Measurements from ENCODE around the gene LSG1. TPM values are rescaled to one million over a fixed set of nuclear protein-coding genes. Genes with fewer than 3 reads are reported as not detected.

Gene LSG1
- total RNA-seq, 4 donors from 2014 or later, result 7.9 to 58.1 (median 45.0) TPM

DNA sequence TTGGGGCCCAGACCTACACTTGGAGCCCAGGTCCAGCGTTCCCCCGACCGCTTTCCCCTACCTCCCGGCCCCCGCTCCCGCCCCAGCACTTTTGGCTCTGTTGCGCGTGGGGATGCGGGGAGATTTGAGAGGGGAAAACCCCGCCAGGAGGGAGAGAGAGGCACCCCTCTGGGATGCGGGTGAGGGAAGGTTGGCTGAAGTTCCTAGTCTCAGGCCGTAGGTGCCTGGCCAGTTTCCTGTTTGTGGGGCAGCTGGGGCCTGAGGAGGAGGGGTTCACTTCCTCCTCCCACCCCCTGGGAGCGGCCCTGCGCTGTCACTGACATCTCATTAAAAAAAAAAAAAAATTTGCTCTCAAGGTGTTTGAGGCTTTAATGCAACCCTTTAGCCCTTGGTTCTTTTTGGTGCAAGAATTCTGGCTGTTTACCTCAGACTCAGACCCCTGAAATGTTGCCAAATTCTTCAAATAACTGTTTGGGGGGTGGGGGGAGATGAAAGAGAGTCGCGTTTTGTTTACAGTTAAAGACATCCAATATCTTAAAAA lies 16.3 kb upstream of the LSG1 start:
- DNase-seq, result peak in 1 of 2 donors; percentile 39
- Histone ChIP-seq H3K27ac (peak overlapping the region; percentile 78 to 85), H3K27me3 (no peaks in the 10 kb centered on the region), H3K9me3 (no peaks in the 10 kb centered on the region), H3K36me3 (no peaks in the 10 kb centered on the region), H3K4me3 (peak overlapping the region; percentile 50 to 57), H3K4me1 (no peaks in the 10 kb centered on the region)
- intact Hi-C loops (cut with DNase I; ENCODE audit: low total_unique reads), result no loop called here
- TF ChIP-seq POLR2A (IDR thresholded peaks at IDR 0.05), result no peak
- TF ChIP-seq, protein P1, sequence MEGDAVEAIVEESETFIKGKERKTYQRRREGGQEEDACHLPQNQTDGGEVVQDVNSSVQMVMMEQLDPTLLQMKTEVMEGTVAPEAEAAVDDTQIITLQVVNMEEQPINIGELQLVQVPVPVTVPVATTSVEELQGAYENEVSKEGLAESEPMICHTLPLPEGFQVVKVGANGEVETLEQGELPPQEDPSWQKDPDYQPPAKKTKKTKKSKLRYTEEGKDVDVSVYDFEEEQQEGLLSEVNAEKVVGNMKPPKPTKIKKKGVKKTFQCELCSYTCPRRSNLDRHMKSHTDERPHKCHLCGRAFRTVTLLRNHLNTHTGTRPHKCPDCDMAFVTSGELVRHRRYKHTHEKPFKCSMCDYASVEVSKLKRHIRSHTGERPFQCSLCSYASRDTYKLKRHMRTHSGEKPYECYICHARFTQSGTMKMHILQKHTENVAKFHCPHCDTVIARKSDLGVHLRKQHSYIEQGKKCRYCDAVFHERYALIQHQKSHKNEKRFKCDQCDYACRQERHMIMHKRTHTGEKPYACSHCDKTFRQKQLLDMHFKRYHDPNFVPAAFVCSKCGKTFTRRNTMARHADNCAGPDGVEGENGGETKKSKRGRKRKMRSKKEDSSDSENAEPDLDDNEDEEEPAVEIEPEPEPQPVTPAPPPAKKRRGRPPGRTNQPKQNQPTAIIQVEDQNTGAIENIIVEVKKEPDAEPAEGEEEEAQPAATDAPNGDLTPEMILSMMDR (IDR thresholded peaks at IDR 0.05), result no peak

- DNase-seq, result peak; percentile 54 to 67
These were observed 15.7 kb upstream of the LSG1 start for GRCh38 chr3:194687638-194688199.

GRCh38 chr3:194686816-194687637 lies 15.0 kb upstream of the LSG1 start:
- Histone ChIP-seq H3K27me3 (no peaks in the 10 kb centered on the region), H3K9me3 (no peaks in the 10 kb centered on the region), H3K36me3 (no peaks in the 10 kb centered on the region), H3K27ac (peak overlapping the region; percentile 78 to 85), H3K4me1 (peaks cover 0 to 5% of the 10 kb centered on the region in 2 donors), H3K4me3 (peak overlapping the region; percentile 50 to 57)
- intact Hi-C loops (cut with DNase I; ENCODE audit: low total_unique reads), result no loop called here
- peak; percentile 38 to 61 for DNase-seq
- TF ChIP-seq, protein P1 (IDR thresholded peaks at IDR 0.05), result no peak
- no peak for TF ChIP-seq POLR2A (IDR thresholded peaks at IDR 0.05)

More at GRCh38 chr3:194687638-194688199, 15.7 kb upstream of the LSG1 start:
- H3K4me3 ChIP-seq, result peak overlapping the region; percentile 50 to 57
- peak overlapping the region; percentile 78 to 85 for H3K27ac ChIP-seq
- TF ChIP-seq POLR2A (IDR thresholded peaks at IDR 0.05), result no peak
- TF ChIP-seq, protein P1 (IDR thresholded peaks at IDR 0.05), result peak; percentile 18 to 47 (median 30)
- H3K9me3 ChIP-seq, result no peaks in the 10 kb centered on the region
- peaks cover 0 to 4% of the 10 kb centered on the region in 2 donors for H3K4me1 ChIP-seq
- intact Hi-C loops (cut with DNase I; ENCODE audit: low total_unique reads), result no loop called here
- H3K36me3 ChIP-seq, result no peaks in the 10 kb centered on the region
- no peaks in the 10 kb centered on the region for H3K27me3 ChIP-seq

DNA sequence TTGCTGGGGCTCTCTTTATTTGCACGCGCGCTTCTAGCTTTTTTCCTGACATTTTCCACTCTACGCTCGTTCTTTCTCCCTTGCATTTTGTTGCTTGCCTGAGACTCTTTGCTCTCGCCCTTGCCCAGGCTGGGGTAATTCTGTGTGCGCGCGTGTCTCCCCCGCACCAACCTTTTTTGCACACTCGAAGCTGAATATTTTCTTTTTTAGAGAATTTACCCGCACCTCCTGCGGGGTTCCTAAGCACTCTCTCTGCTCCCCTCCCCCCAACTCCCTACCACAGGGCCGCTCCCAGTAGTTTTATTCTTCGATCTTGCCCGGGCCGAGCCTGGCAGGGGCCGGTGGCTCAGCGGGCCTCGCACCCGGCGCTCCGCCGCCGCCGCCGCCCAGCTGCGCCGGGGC lies 14.4 kb upstream of the LSG1 start:
- H3K27me3 ChIP-seq, result no peaks in the 10 kb centered on the region
- peak overlapping the region; percentile 78 to 83 for H3K27ac ChIP-seq
- H3K4me3 ChIP-seq, result peak overlapping the region; percentile 50 to 57
- H3K4me1 ChIP-seq, result peaks cover 0 to 5% of the 10 kb centered on the region in 2 donors
- DNase-seq, result no peak
- no peaks in the 10 kb centered on the region for H3K36me3 ChIP-seq
- no peaks in the 10 kb centered on the region for H3K9me3 ChIP-seq
- no peak for TF ChIP-seq POLR2A (IDR thresholded peaks at IDR 0.05)
- TF ChIP-seq, protein P1 (IDR thresholded peaks at IDR 0.05), result no peak
- intact Hi-C loops (cut with DNase I; ENCODE audit: low total_unique reads), result no loop called here
